GM21737 (cell line): ENCODE measurements around the gene OR12D1.

ENCODE experiments used
- ATAC-seq: cut with Tn5 transposase; IDR thresholded peaks from one replicate; pipeline ENCODE4 v1.9.1; 2021; ENCODE audit warnings: mild to moderate bottlenecking, moderate library complexity; ENCODE audit not compliant: unreplicated experiment

The OR12D1 gene

GRCh38 chr6:29462022-29462421 lies 47.3 kb downstream of the OR12D1 start:
- ATAC-seq = no peak

- no peak for ATAC-seq
Observed at GRCh38 chr6:29465279-29465678, 50.6 kb downstream of the OR12D1 start.

- no peak for ATAC-seq
Observed at GRCh38 chr6:29465801-29466200, 51.1 kb downstream of the OR12D1 start.

GRCh38 chr6:29466241-29466640 lies 51.5 kb downstream of the OR12D1 start:
- ATAC-seq = no peak
